Measurements from ENCODE around the gene NR2E3.
"Not testable (repeated sequence)": the region's sequence is repeated elsewhere in the genome, so short reads cannot be mapped to it uniquely, and the experiment has no call there.

Gene NR2E3

GRCh38 chr15:71820127-71820526 lies 9.8 kb downstream of the NR2E3 start:
- DNase-seq: no peak

- DNase-seq: no peak
These were observed 11.3 kb downstream of the NR2E3 start for GRCh38 chr15:71821547-71822129.

- no peak for DNase-seq
These were observed 12.7 kb downstream of the NR2E3 start for GRCh38 chr15:71822890-71823630.

GRCh38 chr15:71823801-71824200 lies 13.4 kb downstream of the NR2E3 start:
- no peak for DNase-seq

DNA sequence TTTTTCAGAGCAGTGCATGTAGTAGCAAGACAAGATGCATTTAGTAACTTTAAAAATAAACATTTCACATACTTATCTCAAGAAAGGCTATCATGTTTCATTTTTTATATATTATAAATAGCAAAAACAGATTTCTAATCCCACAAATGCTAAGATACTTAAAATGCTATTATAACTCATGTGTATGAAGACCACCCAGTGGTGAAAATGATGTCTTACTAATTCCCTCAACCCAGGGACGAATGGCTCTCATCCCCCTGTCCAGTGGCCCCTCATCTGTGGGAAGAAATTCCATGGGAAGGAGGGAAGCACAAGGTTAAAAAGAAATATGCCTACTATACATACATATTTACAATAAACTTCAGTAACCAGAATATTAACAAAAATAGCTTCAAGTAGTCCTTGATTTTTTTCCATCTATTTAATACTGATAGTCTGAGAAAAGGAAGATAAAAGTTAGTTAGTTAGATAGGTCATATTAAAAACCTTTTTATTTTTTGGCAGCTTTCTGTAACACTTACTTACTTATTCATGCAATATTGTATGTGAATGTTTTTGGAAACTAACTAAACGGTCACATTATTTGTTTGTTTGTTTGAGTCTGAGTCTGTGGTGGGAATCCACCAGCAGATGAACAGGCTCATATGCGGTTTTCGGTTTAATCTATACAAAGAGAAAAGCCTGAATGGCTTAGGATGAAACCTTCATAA lies 14.8 kb downstream of the NR2E3 start:
- no peak for DNase-seq

- no peak for DNase-seq
These were observed 15.8 kb downstream of the NR2E3 start for GRCh38 chr15:71826196-71826595.

- no peak for DNase-seq
These were observed 20.6 kb downstream of the NR2E3 start for GRCh38 chr15:71830981-71831380.

DNA sequence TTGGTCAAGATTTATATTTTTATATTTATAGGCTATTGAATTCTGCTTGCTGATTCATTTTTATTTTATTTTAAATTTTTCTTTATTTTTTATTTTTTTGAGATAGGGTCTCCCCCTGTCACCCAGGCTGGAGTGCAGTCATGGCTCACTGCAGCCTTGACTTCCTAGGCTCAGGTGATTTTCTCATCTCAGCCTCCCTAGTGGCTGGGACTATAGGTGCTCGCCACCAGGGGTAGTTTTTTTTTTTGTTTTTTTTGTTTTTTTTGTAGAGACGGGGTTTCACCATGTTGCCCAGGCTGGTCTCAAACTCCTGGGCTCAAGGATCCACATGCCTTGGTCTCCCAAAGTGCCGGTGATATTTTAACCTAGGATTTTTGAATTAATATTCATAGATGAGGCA lies 31.2 kb downstream of the NR2E3 start:
- DNase-seq: no peak

DNA sequence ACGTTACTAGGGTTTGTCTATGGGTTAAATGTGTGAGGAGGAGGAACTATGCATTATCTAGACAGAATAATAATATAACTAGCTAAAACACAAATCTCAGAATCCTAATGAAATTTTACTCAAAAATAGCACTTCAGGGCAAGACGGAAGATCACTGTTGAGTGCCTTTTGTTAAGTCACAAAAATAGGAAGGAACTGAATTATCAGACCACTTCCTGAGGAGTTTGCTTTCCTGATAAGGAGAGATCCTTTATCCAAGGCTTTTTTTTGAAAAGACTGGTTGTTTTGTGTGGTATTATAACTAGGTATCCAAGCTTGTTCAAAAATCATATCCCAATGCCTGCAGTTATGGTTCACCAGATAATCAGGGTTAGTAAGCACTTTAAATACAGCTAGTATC lies 34.6 kb downstream of the NR2E3 start:
- no peak for DNase-seq

DNA sequence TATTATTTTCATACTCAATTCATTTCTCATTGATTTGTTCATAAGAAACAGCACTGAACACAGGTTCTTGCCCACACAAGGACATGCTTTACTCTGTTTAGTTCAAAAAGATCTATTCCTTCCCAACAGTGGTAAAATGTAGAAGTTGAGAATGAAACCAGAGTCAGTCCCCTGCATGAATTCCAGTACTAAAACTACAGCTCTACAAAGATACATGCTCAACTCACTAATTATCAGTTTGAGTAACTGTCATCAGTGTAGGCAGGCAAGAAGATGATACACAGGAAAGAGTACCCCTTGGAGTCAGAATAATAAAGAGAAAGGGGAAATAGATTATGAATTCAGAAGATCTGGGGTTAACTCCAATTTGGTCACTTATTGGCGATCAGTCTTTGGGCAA lies 43.2 kb downstream of the NR2E3 start:
- no peak for DNase-seq

- DNase-seq: not testable (repeated sequence)
These were observed 47.9 kb downstream of the NR2E3 start for GRCh38 chr15:71858232-71858631.

All from fibroblast of skin of right quadriceps (primary cell).